Measurements from ENCODE around the gene LRP1. TPM values are rescaled to one million over a fixed set of nuclear protein-coding genes. Genes with fewer than 3 reads are reported as not detected.

The LRP1 gene
- total RNA-seq, 1 experiment from 2014 or later, result 39.0 TPM

DNA sequence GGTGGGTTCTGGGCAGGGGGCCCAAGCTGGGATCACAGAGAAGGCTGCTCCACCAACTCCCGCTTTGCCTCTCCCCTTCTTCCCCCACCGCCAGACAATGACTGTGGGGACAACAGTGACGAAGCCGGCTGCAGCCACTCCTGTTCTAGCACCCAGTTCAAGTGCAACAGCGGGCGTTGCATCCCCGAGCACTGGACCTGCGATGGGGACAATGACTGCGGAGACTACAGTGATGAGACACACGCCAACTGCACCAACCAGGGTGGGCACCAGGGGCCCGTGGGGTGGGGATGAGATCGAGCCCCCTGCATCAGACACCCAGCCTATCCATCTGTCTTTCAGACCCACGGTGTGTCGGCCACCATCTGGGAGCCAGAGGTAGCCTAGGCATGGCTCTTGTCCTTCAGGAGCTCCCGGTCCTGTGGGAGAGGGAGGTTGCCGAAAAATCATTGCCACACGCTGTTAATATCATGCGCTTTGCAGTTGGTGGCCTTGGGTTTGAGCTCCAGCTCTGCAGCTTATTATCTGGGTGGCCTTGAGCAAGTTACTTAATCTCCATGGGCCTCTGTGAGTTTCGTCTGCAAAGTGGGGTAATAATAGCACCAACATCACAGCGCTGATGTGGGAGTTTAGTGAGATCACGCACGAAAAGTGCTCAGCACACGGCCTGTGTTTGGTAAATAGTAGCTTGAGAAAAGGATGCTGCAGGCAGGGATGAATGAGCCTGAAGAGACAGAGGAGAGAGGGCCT is 40.9 kb downstream of the LRP1 start:
- peaks cover 80% of the 10 kb centered on the region for H3K36me3 ChIP-seq
- no peaks in the 10 kb centered on the region for H3K9me3 ChIP-seq
- H3K27me3 ChIP-seq, result no peaks in the 10 kb centered on the region
- no peak overlapping the region for H3K4me3 ChIP-seq
- DNase-seq, result no peak

- Histone ChIP-seq H3K9me3 (no peaks in the 10 kb centered on the region), H3K27me3 (no peaks in the 10 kb centered on the region), H3K4me3 (no peak overlapping the region), H3K36me3 (peaks cover 76% of the 10 kb centered on the region)
- no peak for DNase-seq
Observed at GRCh38 chr12:57169969-57170368, 41.7 kb downstream of the LRP1 start.

GRCh38 chr12:57170408-57170807 is 42.1 kb downstream of the LRP1 start:
- Histone ChIP-seq H3K9me3 (no peaks in the 10 kb centered on the region), H3K4me3 (no peak overlapping the region), H3K27me3 (no peaks in the 10 kb centered on the region), H3K36me3 (peaks cover 72% of the 10 kb centered on the region)
- DNase-seq, result no peak

GRCh38 chr12:57170927-57171326 is 42.6 kb downstream of the LRP1 start:
- no peaks in the 10 kb centered on the region for H3K27me3 ChIP-seq
- no peaks in the 10 kb centered on the region for H3K9me3 ChIP-seq
- peaks cover 70% of the 10 kb centered on the region for H3K36me3 ChIP-seq
- no peak overlapping the region for H3K4me3 ChIP-seq
- no peak for DNase-seq

DNA sequence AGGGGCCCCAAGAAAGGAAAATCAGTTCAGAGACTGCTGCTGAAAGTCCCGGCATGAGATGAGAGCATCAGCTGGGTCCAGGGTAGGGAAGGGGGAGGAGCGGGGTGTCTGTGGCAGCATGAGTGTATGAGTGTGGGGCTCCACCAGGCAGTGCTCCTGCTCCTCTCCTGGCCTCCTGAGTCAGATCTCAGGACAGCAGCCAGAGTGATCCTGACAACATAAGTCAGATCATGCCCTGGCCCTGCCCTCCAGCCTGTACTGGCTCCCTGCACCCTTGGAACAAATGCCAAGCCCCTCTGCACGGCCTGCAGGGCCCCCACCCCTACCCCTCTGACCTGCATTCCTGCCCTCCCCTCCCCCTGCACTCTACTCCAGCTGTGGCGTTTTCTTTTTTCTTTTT is 43.4 kb downstream of the LRP1 start:
- Histone ChIP-seq H3K36me3 (peaks cover 70% of the 10 kb centered on the region), H3K27me3 (no peaks in the 10 kb centered on the region), H3K4me3 (no peak overlapping the region), H3K9me3 (no peaks in the 10 kb centered on the region)
- DNase-seq, result peak; percentile 53

GRCh38 chr12:57173089-57173488 is 44.8 kb downstream of the LRP1 start:
- peaks cover 67% of the 10 kb centered on the region for H3K36me3 ChIP-seq

DNA sequence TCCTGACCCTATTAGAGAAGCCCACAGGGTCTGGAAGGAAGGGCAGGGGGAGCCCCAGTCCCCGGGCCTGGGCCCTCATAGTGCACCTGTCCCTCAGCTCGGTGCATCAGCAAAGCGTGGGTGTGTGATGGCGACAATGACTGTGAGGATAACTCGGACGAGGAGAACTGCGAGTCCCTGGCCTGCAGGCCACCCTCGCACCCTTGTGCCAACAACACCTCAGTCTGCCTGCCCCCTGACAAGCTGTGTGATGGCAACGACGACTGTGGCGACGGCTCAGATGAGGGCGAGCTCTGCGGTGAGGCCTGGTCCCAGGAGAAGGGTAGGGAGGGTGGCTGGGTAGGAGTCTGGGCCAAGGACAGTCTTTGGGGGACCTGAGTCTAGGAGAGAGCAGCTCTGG is 45.4 kb downstream of the LRP1 start:
- Histone ChIP-seq H3K27me3 (no peaks in the 10 kb centered on the region), H3K4me3 (no peak overlapping the region), H3K36me3 (peaks cover 63% of the 10 kb centered on the region), H3K9me3 (no peaks in the 10 kb centered on the region)
- DNase-seq, result no peak

More at GRCh38 chr12:57173089-57173488, 44.8 kb downstream of the LRP1 start:
- Histone ChIP-seq H3K9me3 (no peaks in the 10 kb centered on the region), H3K4me3 (no peak overlapping the region), H3K27me3 (no peaks in the 10 kb centered on the region)
- DNase-seq, result peak; percentile 33

- Histone ChIP-seq H3K4me3 (no peak overlapping the region), H3K36me3 (peaks cover 69% of the 10 kb centered on the region), H3K9me3 (no peaks in the 10 kb centered on the region), H3K27me3 (no peaks in the 10 kb centered on the region)
- DNase-seq, result peak; percentile 40
Observed at GRCh38 chr12:57175428-57176138, 47.3 kb downstream of the LRP1 start.

DNA sequence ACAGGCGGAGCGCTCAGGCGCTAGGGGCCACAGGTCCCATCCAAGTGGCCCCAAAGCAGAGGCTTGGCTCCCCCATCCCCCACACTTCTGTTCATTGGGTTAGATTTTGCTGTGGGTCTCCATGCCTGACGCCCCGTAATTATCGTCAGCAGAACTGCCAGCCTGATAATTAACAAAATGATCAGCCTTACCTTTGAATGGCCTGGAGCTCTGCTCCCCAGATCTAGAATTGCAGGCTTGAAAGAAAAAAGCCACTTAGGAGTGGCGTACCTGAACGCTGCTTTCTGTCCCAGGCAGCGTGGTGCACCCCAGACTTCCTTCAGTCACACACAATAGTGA is 47.8 kb downstream of the LRP1 start:
- no peaks in the 10 kb centered on the region for H3K9me3 ChIP-seq
- H3K36me3 ChIP-seq, result peaks cover 68% of the 10 kb centered on the region
- DNase-seq, result no peak
- no peak overlapping the region for H3K4me3 ChIP-seq
- H3K27me3 ChIP-seq, result no peaks in the 10 kb centered on the region

DNA sequence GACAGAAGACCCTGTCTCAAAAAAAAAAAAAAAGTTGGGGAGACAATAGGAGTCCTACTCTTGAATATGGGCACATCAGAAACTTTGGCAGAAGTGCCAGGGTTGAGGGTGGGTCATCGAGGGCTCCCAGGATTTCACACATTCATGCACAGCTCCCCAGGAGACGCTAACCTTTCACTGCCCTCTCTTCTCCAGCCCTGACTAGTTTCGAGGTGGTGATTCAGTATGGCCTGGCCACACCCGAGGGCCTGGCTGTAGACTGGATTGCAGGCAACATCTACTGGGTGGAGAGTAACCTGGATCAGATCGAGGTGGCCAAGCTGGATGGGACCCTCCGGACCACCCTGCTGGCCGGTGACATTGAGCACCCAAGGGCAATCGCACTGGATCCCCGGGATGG is 48.6 kb downstream of the LRP1 start:
- peak; percentile 30 for DNase-seq
- H3K36me3 ChIP-seq, result peaks cover 72% of the 10 kb centered on the region

GRCh38 chr12:57177354-57177753 is 49.1 kb downstream of the LRP1 start:
- Histone ChIP-seq H3K36me3 (peaks cover 70% of the 10 kb centered on the region), H3K4me3 (no peak overlapping the region), H3K27me3 (no peaks in the 10 kb centered on the region), H3K9me3 (no peaks in the 10 kb centered on the region)
- DNase-seq, result no peak

More for the DNA sequence above, 48.6 kb downstream of the LRP1 start:
- Histone ChIP-seq H3K9me3 (no peaks in the 10 kb centered on the region), H3K4me3 (no peak overlapping the region), H3K27me3 (no peaks in the 10 kb centered on the region)

DNA sequence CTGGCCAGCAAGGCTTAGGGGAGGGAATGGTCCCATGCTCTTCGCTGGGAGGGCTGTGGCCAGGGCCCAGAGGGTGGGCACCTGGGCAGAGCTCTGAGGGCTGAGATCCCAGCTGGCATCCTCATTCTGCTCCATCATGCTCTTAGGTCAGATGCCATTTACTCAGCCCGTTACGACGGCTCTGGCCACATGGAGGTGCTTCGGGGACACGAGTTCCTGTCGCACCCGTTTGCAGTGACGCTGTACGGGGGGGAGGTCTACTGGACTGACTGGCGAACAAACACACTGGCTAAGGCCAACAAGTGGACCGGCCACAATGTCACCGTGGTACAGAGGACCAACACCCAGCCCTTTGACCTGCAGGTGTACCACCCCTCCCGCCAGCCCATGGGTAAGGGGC is 49.9 kb downstream of the LRP1 start:
- H3K9me3 ChIP-seq, result no peaks in the 10 kb centered on the region
- H3K36me3 ChIP-seq, result peaks cover 71% of the 10 kb centered on the region
- no peak for DNase-seq
- H3K4me3 ChIP-seq, result no peak overlapping the region
- no peaks in the 10 kb centered on the region for H3K27me3 ChIP-seq

GRCh38 chr12:57179331-57180086 is 51.2 kb downstream of the LRP1 start:
- H3K4me3 ChIP-seq, result no peak overlapping the region
- H3K9me3 ChIP-seq, result no peaks in the 10 kb centered on the region
- peaks cover 72% of the 10 kb centered on the region for H3K36me3 ChIP-seq
- no peaks in the 10 kb centered on the region for H3K27me3 ChIP-seq
- DNase-seq, result no peak

DNA sequence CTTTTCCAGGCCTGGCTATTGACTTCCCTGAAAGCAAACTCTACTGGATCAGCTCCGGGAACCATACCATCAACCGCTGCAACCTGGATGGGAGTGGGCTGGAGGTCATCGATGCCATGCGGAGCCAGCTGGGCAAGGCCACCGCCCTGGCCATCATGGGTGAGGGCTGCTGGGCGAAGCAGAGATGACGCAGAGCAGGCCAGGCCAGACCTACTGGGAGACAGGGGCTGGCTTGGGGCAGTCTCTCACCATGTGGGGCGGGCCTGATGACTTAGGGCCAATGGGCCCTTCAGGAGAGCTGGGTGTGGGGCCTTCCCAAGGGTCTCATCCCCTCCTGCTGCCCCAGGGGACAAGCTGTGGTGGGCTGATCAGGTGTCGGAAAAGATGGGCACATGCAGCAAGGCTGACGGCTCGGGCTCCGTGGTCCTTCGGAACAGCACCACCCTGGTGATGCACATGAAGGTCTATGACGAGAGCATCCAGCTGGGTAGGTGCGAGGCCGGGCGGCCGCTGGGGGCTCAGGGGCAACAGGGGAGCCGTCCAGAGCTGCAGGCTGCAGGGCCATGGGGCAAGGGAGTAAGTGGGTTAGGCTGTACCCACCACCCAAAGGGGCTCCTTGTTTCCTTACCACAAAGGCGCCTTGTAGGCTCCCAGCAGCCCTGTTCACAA is 52.2 kb downstream of the LRP1 start:
- H3K4me3 ChIP-seq, result no peak overlapping the region
- DNase-seq, result no peak
- no peaks in the 10 kb centered on the region for H3K27me3 ChIP-seq
- peaks cover 81% of the 10 kb centered on the region for H3K36me3 ChIP-seq
- H3K9me3 ChIP-seq, result no peaks in the 10 kb centered on the region

DNA sequence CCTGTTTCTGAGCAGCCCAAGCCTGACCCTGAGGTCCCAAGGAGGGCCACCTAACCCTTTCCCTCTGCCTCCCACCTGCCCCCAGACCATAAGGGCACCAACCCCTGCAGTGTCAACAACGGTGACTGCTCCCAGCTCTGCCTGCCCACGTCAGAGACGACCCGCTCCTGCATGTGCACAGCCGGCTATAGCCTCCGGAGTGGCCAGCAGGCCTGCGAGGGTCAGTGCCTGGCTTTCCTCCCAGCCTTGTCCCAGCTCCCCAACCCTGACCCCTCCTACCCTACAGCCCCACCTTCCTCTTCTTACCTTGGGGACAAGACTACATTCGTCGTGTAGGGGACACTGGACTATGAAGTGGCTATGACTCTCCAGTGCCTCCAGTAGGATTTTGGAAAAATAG is 52.8 kb downstream of the LRP1 start:
- no peak overlapping the region for H3K4me3 ChIP-seq
- H3K9me3 ChIP-seq, result no peaks in the 10 kb centered on the region
- H3K36me3 ChIP-seq, result peaks cover 78% of the 10 kb centered on the region
- no peak for DNase-seq
- H3K27me3 ChIP-seq, result no peaks in the 10 kb centered on the region

DNA sequence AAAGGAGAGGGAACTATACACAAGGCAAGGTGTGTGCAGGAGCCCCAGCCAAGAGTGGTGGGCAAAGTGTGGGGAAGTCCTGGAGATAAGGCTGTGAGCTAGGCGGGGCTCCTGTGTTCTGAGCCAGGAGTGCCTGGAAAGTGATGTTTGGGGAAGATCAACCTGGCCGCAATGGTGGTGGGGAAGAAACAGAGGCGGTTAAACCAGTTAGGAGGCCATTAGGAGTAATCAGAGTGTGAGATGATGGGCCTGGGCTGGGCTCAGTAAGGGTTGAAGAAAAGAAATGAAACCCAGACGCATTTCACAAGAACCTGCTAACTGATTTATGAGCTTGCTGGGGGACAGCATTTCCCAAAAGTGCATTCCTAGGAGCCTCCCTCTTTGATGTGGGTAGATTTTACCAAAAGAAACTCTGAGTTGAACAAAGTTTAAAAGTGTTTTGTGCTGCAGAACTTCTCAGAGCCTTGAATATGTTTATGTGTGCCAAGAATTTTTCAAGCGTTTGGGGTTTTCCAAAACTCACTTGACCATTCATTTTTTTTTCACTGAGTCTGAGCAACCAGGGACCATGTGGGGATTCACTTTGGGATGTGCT is 53.4 kb downstream of the LRP1 start:
- Histone ChIP-seq H3K36me3 (peaks cover 78% of the 10 kb centered on the region), H3K9me3 (no peaks in the 10 kb centered on the region), H3K4me3 (no peak overlapping the region), H3K27me3 (no peaks in the 10 kb centered on the region)
- DNase-seq, result no peak

Data from MG63 (cell line).